Motor neuron (in vitro differentiated cells): ENCODE measurements around the gene PPP1R9A. TPM values are rescaled to one million over a fixed set of nuclear protein-coding genes. Genes with fewer than 3 reads are reported as not detected.
A peak's percentile ranks its signal among the peaks of the same experiment; 100 is the strongest.

Source experiments
- ATAC-seq, 8 experiments: fragments of 200-7000 bp; cut with Tn5 transposase; replicated peaks in 6 of 8; 2 replicates each; pipeline ENCODE4 v1.8.0; 2021; ENCODE audit warnings: mild to moderate bottlenecking in 8 of 8, moderate library complexity in 8 of 8
- H3K27ac ChIP-seq, 2 donors: fragments of 250-450 bp; sonication (Bioruptor Pico); 2 replicates each; pipeline ENCODE4 v1.9.0; 2021; ENCODE audit warnings: antibody characterized with exemption in 2 of 2, mild to moderate bottlenecking in 2 of 2, moderate library complexity in 1 of 2
- H3K4me1 ChIP-seq, 2 donors: fragments of 250-450 bp; sonication (Bioruptor Pico); replicated peaks in 1 of 2; 2 replicates each; pipeline ENCODE4 v1.6.1; 2021; ENCODE audit warnings: antibody characterized with exemption in 2 of 2, mild to moderate bottlenecking in 2 of 2, moderate library complexity in 1 of 2
- H3K4me3 ChIP-seq, 5 donors: fragments of 250-450 bp; sonication (Bioruptor Pico); 2 replicates each; pipeline ENCODE4 v1.9.0; 2021; ENCODE audit warnings: antibody characterized with exemption in 5 of 5, mild to moderate bottlenecking in 5 of 5, moderate library complexity in 4 of 5
- WGBS, 10 experiments: fragments of 450-650 bp; shearing (Covaris generic); methylation state at CpG; one replicate each; pipeline ENCODE4 v1.0.0; 2022; 5-methylcytosine and 5-hydroxymethylcytosine counted together
- in situ Hi-C, 9 experiments: fragments of 400-800 bp; cut with MboI; loops; one replicate each; pipeline ENCODE4 v1.15.0; 2021; ENCODE audit warnings: low sequenced_read_pairs in 9 of 9, low pct_unique_long_range_greater_than_20kb in 2 of 9; ENCODE audit not compliant: unreplicated experiment in 9 of 9
- total RNA-seq, 8 experiments: library from RNA; unstranded; fragments of 300-600 nt; gene quantifications; 2 replicates each; pipeline versions ENCODE4 v1.2.3 to v1.2.4, GENCODE V29; 2022

The PPP1R9A gene
- total RNA-seq, 8 experiments from 2014 or later: 0.03 to 26.6 (median 16.1) TPM

DNA sequence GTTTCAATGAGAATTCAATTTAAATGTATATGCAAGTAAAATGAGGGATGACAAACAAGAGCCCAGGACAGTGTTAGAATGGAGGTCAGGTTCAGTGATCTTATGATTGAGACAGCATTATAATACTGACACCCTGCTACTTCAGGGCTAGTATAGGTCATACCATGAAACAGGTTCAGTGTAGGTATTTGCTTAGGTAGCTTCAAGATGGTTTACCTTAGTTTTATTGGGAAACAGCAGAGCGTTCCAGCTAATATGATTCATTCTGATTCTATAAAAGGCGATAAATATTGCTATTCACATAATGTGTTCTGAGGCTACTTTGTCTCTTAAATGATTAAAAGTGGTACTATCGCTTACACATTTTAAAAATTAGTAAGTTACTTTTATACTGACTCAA lies 203.3 kb downstream of the PPP1R9A start:
- no peak for ATAC-seq
- in situ Hi-C loops: no loop called here
- H3K4me3 ChIP-seq: no peak overlapping the region
- H3K27ac ChIP-seq: no peak overlapping the region
- 7 to 100% (median 95%) methylated on average over 1 to 3 of the region's 3 CpGs; no CpG with 5 or more reads in 1 of the 10 experiments for WGBS, 10 experiments
- no peaks in the 10 kb centered on the region for H3K4me1 ChIP-seq

DNA sequence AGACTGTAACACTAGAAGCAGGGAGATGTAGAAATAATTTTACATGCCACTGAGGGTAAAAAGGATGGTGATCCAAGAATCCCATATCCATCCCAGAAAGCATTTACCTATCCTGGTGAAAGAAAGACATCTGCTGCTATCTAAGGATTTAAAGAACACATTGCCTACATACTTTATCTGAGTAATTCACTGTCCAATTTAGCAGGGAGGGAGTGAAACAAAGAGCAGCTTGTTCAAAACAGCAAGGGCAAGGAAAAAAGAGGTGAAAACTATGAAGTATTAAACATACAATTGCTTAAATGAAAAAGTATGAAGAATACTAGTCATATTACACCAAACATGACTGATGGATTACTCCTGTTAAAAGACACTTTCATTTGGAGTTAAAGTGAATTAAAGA lies 206.2 kb downstream of the PPP1R9A start:
- Histone ChIP-seq H3K4me3 (no peak overlapping the region), H3K27ac (no peak overlapping the region), H3K4me1 (no peaks in the 10 kb centered on the region)
- in situ Hi-C loops: no loop called here
- ATAC-seq: no peak

DNA sequence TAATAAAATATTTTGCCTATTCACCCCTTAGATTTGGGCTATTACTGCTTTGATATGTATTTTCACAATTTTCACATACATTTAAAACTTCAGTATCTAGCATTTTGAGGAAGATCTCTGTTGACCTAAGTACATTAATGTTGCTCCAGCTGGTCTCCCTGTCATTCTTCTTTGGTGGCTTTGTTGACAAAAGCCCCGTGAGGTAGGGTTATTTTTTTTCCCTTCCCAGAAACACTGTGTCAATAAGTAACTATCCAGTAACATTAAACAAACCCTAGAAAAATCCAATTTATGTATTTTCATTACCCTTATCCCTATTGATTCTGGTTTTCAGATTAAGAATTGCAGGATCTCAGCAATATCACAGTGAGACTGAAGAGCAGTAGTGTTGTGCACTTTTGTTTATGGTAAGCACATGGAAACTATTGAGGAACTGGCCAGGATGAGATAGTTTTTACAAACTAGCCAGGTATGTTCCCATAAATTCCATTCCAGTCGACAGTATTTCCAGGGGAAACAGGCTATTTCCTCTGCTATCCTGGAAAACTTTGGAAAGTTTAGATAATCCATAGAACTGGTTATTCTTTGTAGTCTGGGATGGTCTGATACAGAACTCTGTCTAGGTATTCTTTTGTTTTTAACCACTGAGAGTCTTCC lies 218.8 kb downstream of the PPP1R9A start:
- 0 to 100% (median 67%) methylated on average over 1 to 2 of the region's 2 CpGs; no CpG with 5 or more reads in 1 of the 10 experiments for WGBS, 10 experiments
- H3K4me1 ChIP-seq: no peaks in the 10 kb centered on the region
- in situ Hi-C loops: no loop called here
- H3K4me3 ChIP-seq: no peak overlapping the region
- no peak overlapping the region for H3K27ac ChIP-seq
- peak in 1 of 8 experiments; percentile 16 for ATAC-seq

DNA sequence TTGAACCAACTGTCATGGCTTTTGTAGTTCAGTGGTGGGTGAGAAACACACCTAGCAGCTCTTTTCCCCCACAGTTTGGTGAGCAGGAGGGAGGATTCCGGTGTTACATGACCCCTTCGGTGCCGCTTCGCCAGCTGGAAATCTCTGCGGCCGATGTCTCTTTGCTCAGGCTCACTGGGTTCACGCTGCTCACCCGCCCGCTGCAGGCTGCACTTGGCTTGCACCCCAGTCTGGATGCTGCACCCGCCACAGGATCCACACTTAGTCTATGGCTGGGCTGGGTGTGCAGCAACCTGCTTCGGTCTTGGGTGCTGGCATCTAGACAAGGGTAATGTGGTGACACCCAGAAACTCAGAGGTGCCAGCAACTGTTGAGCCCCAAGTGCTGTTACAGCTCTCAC lies 225.1 kb downstream of the PPP1R9A start:
- in situ Hi-C loops: no loop called here
- ATAC-seq: no peak

DNA sequence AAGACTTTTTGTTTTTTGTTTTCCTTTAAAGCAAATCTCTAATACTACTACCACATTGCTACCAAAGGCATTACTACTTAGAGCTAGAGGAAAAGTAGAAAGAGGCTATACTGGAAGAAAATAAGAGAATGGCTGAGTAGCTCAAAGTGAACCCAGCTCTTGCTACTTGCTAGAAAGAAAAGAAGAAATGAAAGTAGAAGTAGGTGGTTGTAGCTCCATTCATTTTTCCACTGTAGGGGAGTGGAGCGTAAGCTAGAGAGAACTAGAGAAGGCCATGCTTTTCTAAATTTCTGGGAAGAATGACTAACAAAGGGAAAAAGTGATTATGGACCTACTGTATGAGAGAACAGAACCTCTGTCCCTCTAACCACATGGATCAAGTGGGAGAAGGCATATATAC lies 232.5 kb downstream of the PPP1R9A start:
- Histone ChIP-seq H3K4me1 (no peaks in the 10 kb centered on the region), H3K27ac (no peak overlapping the region), H3K4me3 (no peak overlapping the region)
- in situ Hi-C loops: no loop called here
- no peak for ATAC-seq
- WGBS, 10 experiments: 38 to 100% (median 87%) methylated on average over 1 of the region's 1 CpG; no CpG with 5 or more reads in 3 of the 10 experiments

More for the DNA sequence above, 225.1 kb downstream of the PPP1R9A start:
- Histone ChIP-seq H3K4me1 (no peaks in the 10 kb centered on the region), H3K27ac (no peak overlapping the region), H3K4me3 (no peak overlapping the region)
- WGBS, 10 experiments: 80 to 100% (median 94%) methylated on average over 1 to 8 of the region's 11 CpGs; no CpG with 5 or more reads in 5 of the 10 experiments

DNA sequence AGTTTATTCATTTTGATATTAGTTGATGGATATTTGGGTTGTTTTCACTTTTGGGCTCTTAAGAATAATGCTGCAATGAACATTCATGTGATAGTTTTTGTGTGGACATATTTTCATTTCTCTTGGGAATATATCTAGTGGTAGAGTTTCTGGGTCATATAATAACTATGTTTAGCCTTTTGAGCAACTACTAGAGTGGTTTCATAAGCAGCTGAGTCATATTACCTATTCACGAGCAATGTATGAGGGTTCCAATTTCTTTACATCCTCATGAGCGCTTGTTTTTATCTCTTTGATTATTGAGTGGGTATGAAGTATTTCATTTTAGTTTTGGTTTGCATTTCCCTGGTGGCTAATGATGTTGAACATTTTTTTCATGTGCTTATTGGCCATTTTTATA lies 234.4 kb downstream of the PPP1R9A start:
- Histone ChIP-seq H3K4me1 (no peaks in the 10 kb centered on the region), H3K4me3 (no peak overlapping the region), H3K27ac (no peak overlapping the region)
- 17 to 100% (median 91%) methylated on average over 1 to 2 of the region's 2 CpGs; no CpG with 5 or more reads in 2 of the 10 experiments for WGBS, 10 experiments
- in situ Hi-C loops: no loop called here
- ATAC-seq: no peak

DNA sequence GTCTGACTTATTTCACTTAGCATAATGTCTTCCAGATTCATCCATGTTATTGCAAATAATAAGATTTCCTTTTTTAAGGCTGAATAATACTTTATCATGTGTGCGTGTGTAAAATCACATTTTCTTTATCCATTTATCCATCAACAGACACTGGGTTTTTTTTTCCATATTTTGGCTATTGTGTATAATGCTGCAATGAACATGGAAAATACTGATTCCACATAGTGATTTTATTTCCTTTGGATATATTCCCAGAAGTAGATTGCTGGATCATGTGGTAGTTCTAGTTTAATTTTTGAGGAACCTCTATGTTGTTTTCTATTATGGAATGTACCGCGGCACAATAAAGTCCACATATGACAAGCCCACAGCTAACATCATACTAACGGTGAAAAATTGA lies 236.9 kb downstream of the PPP1R9A start:
- no peak for ATAC-seq
- H3K4me1 ChIP-seq: no peaks in the 10 kb centered on the region
- H3K27ac ChIP-seq: no peak overlapping the region
- in situ Hi-C loops: no loop called here
- WGBS, 10 experiments: 22 to 100% (median 93%) methylated on average over 1 to 4 of the region's 4 CpGs
- H3K4me3 ChIP-seq: no peak overlapping the region

DNA sequence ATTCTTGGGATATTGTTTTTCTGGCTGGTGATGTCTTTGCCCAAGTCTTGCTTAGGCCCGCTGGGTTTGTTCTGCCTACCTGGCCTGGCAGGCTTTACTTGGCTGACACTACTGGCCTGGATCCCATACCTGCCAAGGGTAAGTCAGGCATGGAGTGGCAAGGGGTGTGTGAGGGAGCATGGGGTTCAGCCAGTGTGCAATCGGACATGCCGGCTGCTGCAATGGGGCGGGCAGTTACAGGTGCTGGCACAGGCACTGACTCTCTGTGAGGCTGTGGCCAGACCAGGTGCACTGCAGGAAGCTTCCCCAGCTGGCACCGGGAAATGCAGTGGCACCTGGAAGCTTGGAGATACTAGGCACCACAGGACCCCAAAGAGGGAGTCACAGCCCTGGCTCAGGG lies 248.6 kb downstream of the PPP1R9A start:
- in situ Hi-C loops: no loop called here
- no peak for ATAC-seq
- H3K4me3 ChIP-seq: no peak overlapping the region
- no peak overlapping the region for H3K27ac ChIP-seq
- WGBS, 10 experiments: 0 to 100% (median 92%) methylated on average over 1 to 5 of the region's 5 CpGs; no CpG with 5 or more reads in 5 of the 10 experiments
- H3K4me1 ChIP-seq: no peaks in the 10 kb centered on the region

DNA sequence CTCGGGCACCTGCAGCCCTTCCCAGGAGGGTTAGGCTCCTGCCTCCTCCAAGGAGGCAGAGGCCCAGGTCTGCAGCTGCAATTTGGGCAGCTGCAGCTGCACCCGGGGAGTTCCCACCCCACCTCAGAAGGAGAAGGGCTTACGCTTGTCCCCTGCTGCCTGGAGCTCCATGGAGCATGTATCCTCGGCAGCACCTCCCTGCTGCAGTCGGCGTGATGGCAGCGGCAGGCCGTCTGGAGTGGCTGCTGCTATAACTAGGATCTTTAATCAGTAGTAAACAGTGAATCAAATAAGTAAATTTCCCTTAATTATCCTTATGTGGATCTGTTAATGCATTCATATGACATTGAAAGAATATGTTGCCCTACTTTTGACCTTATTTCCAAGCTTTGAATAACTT lies 250.0 kb downstream of the PPP1R9A start:
- in situ Hi-C loops: no loop called here
- 35 to 100% (median 69%) methylated on average over 1 to 7 of the region's 8 CpGs; no CpG with 5 or more reads in 2 of the 10 experiments for WGBS, 10 experiments
- Histone ChIP-seq H3K4me3 (no peak overlapping the region), H3K4me1 (no peaks in the 10 kb centered on the region), H3K27ac (no peak overlapping the region)
- ATAC-seq: no peak

DNA sequence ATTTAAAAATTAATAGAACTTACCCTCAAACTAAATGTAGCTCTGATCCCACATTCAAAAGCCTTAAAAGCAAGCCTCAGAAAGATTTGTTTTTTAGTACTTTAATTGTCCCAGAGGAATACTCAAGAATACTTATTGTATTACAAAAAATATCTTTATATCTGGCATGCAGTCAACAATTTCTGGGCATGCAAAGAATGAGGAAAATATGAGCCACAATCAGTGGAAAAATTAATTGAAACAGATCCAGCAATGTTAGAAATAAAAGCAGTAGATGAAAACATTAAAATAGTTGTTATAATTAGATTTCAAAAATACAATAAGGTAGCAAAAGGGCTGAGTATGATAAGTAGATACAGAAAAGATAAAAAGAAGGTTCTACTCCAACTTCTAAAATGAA lies 262.3 kb downstream of the PPP1R9A start:
- ATAC-seq: no peak
- Histone ChIP-seq H3K27ac (no peak overlapping the region), H3K4me3 (no peak overlapping the region), H3K4me1 (no peaks in the 10 kb centered on the region)
- in situ Hi-C loops: no loop called here

DNA sequence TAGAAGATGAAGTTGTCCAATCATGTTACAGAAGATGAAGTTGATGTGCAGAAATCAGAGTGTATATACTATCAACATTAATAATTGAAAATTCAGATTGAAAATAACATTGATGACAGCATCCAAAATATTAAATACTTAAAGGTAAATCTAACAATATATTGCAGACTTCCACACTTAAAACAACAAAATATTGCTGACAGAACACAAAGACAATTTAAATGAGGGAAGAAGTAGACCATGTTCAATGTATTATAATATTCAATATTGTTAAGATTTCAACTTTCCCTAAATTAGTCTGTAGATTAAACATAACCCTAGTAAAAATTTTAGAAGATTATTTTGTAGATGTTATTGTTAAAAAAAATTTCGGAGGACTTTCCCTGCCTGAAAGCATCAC lies 265.0 kb downstream of the PPP1R9A start:
- 0 to 100% (median 84%) methylated on average over 1 of the region's 1 CpG for WGBS, 10 experiments
- Histone ChIP-seq H3K4me3 (no peak overlapping the region), H3K4me1 (no peaks in the 10 kb centered on the region), H3K27ac (no peak overlapping the region)
- in situ Hi-C loops: no loop called here
- no peak for ATAC-seq

DNA sequence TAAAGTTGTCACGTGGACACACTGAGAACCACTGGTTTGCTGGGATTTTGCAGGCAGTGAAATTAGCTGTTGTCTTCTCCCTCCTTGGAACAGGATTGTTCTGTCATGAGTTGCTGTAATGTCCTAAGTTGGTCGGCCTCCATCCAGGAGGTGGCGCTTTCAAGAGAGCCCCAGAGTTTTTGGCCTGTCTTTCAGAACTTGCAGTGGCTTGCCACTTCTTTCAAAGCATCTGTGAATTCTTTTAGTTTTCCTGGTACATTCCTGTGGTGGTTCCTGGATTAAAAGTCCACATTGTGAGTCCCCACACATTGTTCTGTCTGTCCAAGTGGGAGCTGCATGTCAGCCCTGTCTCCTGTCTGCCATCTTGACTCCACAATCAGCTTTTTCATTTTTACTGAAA lies 283.1 kb downstream of the PPP1R9A start:
- 72 to 100% (median 100%) methylated on average over 1 to 3 of the region's 3 CpGs; no CpG with 5 or more reads in 2 of the 10 experiments for WGBS, 10 experiments
- H3K4me1 ChIP-seq: no peaks in the 10 kb centered on the region
- H3K27ac ChIP-seq: no peak overlapping the region
- no peak for ATAC-seq
- in situ Hi-C loops: no loop called here
- H3K4me3 ChIP-seq: no peak overlapping the region

DNA sequence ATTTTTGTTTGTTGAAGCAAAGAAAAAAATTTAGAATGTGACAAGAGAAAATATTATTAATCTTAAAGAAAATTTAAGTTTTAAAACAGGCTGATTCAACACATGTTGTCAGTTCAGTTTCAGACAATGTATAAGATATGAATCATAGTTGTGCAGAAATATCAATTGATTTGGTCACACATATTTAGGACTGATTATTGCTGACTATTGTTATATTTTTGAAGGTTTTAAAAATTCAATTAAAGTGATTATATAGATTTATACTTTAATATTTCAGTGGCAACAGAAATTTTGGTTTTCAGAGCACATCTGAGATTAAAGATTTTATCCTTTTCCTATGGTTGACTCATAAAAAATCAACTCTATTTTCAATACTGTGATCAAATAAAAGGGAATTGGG lies 284.4 kb downstream of the PPP1R9A start:
- Histone ChIP-seq H3K4me3 (no peak overlapping the region), H3K4me1 (no peaks in the 10 kb centered on the region), H3K27ac (no peak overlapping the region)
- ATAC-seq: no peak
- in situ Hi-C loops: no loop called here

DNA sequence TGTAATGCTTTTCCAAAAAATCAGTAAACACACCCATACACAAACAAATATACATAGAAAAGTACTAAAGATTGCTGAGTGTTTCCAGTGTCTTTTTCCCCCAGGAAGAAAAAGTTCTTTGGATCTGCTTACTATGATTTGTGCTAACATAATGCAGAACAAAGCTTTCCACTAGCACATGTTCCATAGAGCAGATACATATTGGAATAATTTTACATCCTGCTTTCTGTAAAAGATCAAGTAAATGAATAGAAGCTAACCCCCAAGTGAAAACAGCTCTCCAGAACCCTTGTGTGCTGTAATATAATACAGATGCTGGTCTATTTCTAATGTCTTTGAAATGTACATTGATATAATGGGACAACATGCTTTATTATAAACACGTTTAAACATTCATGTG lies 291.5 kb downstream of the PPP1R9A start:
- ATAC-seq: no peak
- 0 to 45% (median 0%) methylated on average over 1 of the region's 1 CpG; no CpG with 5 or more reads in 3 of the 10 experiments for WGBS, 10 experiments
- in situ Hi-C loops: no loop called here
- Histone ChIP-seq H3K4me3 (no peak overlapping the region), H3K4me1 (peaks cover 0 to 2% of the 10 kb centered on the region in 2 donors), H3K27ac (no peak overlapping the region)
